8988T (cell line): Measurements from ENCODE around the gene CHRNE.

Experiments used
- DNase-seq: peaks from one replicate; pipeline ENCODE4 v3.0.0; 2011

Gene CHRNE

GRCh38 chr17:4901648-4902344 lies 1.1 kb downstream of the CHRNE start:
- no peak for DNase-seq

GRCh38 chr17:4901108-4901647 lies 1.7 kb downstream of the CHRNE start:
- peak; percentile 18 for DNase-seq

GRCh38 chr17:4900231-4901107 lies 2.4 kb downstream of the CHRNE start:
- DNase-seq, result no peak

DNA sequence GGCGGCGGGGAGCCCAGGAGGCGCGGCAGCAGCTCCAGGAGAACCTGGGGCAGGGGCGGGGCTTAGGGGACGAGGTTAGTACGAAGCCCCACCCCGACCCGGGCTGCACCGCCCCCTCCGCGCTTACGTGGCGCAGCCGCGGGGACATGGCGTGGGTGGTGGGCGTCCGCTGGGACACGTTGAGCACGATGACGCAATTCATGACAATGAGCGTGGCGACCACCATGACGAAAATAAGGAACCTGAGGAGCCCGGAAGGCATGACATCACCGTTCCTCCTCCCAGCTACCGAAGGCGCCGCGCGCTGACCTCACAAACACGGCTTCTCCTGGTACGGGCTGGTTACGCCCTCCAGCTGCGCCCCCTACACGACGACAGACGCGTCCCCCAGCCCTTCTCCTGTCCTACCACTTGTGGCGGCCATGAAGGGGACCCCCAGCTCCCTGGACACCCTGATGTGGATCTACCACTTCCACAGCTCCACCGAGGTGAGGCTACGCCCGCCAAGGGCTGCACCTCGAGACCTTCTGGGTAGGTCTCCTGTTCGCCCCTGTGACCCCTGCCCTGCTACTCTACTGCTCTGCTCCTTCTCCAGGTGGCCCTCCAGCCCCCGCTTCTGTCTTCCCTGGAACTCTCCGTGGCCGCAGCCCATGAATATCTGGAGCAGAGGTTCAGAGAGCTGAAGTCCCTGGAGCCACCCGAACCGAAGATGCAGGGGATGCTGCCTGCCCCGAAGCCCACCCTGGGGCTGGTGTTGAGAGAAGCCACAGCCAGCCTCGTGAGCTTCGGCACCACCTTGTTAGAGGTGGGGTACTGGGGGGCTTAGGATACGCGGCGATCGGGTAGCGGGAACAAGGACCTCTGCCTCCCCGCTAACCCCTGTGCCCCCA lies 3.3 kb downstream of the CHRNE start, which contains the start of gene C17orf107:
TSS of gene C17orf107 (plus strand) at position 196 of the 890 bp plus-strand sequence. CDS start at position 423, 227 bp downstream.
- DNase-seq, result no peak

DNA sequence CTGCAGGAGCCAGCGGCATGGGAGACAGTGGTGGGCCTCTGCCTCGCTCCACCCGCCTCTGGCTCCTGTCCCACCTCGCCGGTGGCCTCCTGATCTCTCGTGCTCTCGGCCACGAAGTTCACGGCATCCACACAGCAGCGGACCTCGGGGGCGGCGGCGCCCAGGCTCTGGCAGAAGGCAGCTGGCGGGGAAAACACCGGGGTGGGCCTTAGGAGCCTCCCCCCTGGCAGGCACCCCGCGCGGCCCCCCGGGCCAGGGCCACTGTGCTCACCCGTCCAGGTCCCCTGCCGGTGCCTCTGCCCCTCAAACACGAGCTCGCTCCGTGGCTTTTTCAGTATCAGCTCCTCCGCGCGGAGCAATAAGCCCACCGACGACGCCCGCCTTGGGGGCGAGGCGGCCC lies 4.0 kb downstream of the CHRNE start:
- DNase-seq, result no peak

DNA sequence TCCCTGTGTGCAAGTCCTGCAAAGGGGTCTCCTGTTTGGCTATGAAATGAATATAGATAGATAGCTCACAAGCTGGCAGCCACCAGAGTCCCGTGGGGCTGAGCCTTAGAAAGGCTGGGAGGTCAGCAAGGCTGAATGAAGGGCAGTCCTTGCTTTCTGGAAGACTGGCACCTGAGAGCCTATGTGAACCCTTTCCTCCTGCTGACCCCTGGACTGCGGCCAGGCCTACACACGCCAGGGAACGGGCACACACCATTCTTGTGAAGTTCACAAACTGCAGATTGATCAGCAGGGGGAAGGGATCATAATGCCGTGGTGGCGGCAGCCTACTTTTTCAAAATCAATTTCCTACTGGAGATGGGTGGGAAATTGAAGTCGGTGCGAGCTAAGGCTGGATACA lies 4.5 kb downstream of the CHRNE start:
- no peak for DNase-seq

DNA sequence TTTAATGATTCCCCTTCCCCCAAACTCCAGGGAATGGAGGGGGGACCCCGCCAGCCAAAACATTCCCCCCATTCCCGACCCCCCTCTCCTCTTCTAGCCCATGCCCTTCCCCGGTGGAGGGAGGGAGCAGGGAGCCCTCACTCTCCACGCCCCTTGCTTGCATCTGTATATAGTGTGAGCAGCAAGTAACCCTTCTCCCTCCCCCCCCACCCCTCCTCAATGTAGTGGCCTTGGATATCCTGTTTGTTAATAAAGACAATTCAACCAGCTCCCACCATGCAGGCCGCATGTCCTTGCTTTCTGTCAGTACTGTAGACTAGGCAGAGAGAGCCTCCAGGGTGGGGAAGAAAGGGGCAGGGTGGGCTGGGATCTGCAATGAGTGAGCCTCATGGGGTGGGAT lies 5.1 kb downstream of the CHRNE start:
- DNase-seq, result no peak

- no peak for DNase-seq
Observed at GRCh38 chr17:4897198-4897687, 5.7 kb downstream of the CHRNE start.

DNA sequence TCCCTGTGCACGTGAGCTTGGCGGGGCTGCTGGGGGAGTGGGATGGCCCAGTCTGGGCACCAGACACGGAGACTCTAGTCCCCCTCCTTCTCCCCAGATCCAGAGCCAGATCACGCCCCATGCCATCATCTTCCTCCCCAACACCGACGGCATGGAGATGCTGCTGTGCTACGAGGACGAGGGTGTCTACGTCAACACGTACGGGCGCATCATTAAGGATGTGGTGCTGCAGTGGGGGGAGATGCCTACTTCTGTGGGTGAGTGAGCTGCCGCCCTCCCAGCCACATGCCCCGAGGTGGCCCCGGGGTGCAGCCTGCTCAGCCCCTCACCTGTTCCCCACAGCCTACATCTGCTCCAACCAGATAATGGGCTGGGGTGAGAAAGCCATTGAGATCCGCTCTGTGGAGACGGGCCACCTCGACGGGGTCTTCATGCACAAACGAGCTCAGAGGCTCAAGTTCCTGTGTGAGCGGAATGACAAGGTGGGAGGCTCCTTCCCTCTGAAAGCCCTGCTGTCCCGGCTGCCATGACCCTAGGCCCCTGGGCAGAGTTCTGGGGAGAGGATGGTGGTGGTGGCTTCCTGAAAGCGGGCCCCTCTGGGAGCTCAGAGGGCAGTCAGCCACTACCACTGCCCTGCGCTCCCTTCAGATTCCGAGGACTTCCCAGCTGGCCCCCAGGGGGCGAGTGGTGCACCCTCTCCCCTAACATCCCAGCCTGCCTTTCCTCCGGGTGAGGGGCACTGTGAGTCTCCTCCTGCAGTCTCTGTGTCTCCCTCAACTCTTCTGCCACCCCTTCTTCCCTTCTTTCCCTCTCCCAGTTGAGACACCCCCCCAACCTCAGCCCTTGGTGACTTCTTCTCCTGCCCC lies 6.3 kb downstream of the CHRNE start:
- DNase-seq, result no peak

- peak; percentile 66 for DNase-seq
Observed at GRCh38 chr17:4895657-4896331, 7.1 kb downstream of the CHRNE start.

DNA sequence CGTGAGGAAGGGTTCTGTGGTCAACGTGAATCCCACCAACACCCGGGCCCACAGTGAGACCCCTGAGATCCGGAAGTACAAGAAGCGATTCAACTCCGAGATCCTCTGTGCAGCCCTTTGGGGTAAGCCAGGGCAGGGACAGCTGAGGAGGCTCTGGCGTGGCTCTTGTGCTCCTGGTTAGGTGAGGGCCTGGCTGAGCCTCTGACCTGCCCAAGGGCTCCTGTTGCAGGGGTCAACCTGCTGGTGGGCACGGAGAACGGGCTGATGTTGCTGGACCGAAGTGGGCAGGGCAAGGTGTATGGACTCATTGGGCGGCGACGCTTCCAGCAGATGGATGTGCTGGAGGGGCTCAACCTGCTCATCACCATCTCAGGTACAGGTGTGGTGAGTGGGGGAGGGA lies 7.8 kb downstream of the CHRNE start:
- DNase-seq, result no peak

DNA sequence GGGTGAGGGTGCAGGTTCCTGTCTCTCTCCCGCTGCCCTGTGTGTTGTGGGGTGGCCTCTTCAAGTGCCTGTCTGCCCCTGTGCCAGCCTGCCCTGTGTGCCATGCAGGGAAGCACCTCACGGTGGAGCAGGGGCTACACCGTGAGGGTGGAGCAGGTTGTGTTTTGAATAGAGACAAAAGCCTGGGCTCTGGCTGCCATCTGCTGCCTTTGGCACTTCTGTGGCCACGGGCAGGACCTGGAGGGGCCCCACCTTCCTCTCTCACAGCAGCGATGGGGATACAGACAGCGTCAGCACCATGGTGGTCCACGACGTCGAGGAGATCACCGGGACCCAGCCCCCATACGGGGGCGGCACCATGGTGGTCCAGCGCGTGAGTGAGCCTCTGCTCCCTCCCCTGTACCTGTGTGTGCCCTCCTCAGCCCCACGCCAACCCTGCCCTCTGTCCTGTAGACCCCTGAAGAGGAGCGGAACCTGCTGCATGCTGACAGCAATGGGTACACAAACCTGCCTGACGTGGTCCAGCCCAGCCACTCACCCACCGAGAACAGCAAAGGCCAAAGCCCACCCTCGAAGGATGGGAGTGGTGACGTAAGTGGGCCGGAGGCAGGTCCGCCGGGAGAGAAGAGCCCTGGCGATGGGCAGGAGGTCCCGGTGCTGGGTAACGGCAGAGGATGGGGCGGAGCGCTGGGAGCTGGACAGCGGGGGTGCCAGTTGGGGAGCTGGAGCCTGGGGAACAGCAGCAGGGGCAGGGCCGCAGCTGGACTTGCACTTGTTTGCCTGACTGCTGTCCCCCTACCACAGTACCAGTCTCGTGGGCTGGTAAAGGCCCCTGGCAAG lies 9.0 kb downstream of the CHRNE start:
- no peak for DNase-seq

- no peak for DNase-seq
Observed at GRCh38 chr17:4893272-4893671, 9.6 kb downstream of the CHRNE start.

- no peak for DNase-seq
Observed at GRCh38 chr17:4892499-4893221, 10.2 kb downstream of the CHRNE start.

DNA sequence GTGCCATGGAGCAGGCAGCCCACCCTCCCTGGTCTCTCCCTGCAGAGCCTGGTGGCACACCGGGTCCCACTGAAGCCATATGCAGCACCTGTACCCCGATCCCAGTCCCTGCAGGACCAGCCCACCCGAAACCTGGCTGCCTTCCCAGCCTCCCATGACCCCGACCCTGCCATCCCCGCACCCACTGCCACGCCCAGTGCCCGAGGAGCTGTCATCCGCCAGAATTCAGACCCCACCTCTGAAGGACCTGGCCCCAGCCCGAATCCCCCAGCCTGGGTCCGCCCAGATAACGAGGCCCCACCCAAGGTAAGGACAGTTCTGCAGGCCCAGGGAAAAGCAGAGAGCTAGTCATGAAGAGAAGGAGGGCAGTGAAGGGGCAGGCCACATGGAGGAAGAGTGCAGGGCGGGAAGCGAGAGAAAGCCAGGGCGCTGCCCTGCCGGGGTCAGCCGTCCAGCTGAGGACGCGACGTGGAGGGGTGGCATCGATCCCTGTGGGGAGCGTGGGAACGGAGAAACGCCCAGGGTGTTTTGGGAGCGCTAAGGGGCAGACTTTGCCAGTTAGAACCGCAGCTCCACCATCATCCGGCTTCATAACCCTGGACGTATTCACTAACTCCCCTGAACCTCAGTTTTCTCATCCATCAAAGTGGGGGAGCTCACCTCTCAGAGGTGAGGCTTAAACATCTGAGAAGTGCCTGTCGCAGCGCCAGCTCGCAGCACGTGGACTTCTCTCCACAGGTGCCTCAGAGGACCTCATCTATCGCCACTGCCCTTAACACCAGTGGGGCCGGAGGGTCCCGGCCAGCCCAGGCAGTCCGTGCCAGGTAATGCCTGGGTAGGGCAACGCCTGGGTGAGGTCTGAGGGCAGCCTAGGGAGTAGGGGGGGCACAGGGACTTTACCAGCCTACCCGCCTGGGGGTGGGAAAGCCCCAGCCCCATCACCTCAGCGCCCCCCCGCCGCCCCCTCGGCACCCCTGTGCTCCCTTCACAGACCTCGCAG lies 11.2 kb downstream of the CHRNE start:
- no peak for DNase-seq

DNA sequence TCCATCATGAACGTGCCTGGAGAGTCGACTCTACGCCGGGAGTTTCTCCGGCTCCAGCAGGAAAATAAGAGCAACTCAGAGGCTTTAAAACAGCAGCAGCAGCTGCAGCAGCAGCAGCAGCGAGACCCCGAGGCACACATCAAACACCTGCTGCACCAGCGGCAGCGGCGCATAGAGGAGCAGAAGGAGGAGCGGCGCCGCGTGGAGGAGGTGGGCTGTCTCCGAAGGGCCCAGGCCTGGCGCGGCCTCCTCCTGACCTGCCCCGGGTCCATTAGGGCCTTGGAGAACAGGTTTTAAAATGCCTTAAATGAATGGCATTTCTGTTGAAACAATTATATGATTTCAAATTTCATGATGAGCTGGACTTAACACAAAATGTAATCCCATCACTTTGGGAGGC lies 15.3 kb downstream of the CHRNE start:
- DNase-seq, result no peak

DNA sequence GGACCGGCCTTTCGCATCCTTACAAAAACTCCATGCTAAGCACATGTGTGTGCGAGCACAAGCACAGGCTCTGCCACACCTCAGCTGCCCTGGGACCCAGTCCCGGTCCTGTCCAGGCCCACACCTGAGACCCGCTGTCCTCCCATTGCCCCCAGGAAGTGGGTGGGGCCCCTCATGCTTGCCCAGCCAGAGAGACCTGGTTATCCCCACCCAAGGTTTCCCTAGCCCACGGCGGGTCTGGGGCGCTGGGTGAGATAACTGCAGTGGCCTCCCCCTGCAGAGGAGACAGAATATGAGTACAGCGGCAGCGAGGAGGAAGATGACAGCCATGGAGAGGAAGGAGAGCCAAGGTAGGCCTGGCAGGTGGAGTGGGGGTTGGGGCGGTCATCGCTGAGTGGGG lies 16.1 kb downstream of the CHRNE start:
- no peak for DNase-seq

DNA sequence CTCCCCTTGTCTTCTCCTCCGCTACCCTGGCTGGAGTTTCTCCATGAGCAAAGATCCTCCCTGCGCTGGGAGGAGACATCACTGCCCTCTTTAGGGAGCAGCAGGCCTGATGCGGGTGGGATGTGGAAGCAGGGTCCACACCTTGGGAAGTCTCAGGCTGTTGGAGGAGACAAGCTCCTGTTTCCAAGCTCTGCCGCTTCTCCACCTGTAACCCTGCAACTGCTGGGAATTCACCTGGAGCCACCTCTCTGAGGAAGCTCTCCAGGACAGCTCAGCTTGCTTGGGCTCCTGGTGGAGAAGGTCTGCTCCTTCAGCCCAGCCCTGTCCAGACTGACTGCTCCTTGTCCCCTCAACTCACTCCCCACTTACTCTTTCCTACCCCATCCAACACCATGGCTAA lies 18.4 kb downstream of the CHRNE start:
- DNase-seq, result no peak
